Measurements from ENCODE around the gene PRKCA. TPM values are rescaled to one million over a fixed set of nuclear protein-coding genes. Genes with fewer than 3 reads are reported as not detected.

Gene PRKCA
- total RNA-seq, 1 donor from 2014 or later, result 6.3 TPM

DNA sequence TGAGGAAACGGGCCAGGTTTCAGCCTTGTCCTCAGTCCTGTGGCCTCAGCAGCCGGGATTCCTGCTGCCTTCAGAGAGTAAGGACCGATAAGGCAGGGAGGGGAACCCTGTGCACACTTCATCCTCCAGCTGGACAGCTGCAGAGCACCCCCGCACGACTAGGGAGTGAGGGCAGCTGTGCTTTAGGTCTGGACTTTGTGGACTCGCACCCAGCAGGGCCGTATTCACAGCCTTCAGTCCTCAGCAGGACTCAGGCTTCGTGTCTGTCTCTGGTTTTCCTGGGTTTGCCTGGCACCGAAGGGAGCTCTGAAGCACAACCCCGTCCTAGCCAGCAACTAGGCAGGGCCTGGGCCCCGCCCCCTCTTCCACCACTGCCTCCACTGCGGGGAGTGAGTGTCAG lies 486.7 kb downstream of the PRKCA start:
- no peak for DNase-seq (ENCODE audit: low read depth in 2 of 2)

- DNase-seq (ENCODE audit: low read depth in 2 of 2), result no peak
Measured at GRCh38 chr17:66789961-66790437, 487.6 kb downstream of the PRKCA start.

DNA sequence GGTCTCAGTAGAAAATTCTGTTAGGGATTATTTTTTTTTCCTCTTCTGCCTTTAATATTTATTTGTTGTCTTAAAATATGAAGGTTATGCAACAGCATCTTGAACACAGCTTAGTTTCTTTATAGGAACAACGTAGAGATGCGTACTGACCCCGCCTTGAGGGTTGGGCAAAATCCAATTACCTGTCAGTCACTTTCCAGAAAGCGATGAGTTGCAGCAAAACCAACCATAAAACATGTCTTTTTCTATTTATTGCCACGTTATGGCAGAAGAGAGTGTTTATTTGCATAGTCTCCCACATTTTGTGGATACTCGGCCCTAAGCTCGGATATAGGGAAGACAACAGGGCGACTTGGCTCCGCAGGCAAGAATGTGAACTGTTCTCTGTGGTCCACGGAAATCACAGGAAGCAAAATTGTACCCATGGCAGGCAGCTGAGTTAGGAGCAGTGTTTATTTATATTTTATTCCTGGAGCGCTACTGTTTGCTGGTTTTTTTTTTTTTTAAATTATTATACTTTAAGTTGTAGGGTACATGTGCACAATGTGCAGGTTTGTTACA lies 488.2 kb downstream of the PRKCA start:
- DNase-seq (ENCODE audit: low read depth in 2 of 2), result no peak

- DNase-seq (ENCODE audit: low read depth in 2 of 2), result no peak
Measured at GRCh38 chr17:66791347-66791746, 488.9 kb downstream of the PRKCA start.

GRCh38 chr17:66793814-66794213 lies 491.4 kb downstream of the PRKCA start:
- DNase-seq (ENCODE audit: low read depth in 2 of 2), result no peak

GRCh38 chr17:66795486-66795885 lies 493.1 kb downstream of the PRKCA start:
- DNase-seq (ENCODE audit: low read depth in 2 of 2), result no peak

GRCh38 chr17:66799849-66800537 lies 497.6 kb downstream of the PRKCA start:
- no peak for DNase-seq (ENCODE audit: low read depth in 2 of 2)

DNA sequence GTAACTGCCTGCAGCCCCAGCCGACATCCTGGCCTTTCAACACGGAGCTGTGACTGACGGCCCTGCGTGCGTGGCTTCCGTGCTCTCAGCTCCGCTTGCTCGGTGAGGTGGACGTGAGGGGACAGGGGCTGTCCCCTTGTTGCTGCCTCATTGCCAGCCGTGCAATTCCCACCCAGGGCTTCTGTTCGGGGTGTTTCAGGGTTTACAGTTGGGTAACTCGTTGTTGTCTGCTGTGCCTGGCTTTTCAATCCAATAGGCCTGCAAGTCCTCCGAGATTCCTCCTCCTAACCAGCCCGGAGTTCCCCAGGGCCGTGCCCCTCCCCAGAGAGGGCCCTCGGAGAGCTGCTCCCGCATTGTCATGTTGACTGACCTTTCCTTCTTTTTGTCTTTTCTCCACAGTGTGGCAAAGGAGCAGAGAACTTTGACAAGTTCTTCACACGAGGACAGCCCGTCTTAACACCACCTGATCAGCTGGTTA lies 501.1 kb downstream of the PRKCA start:
- DNase-seq (ENCODE audit: low read depth in 2 of 2), result no peak

- DNase-seq (ENCODE audit: low read depth in 2 of 2), result peak; percentile 10 to 72
Measured at GRCh38 chr17:66805567-66805966, 503.2 kb downstream of the PRKCA start.

GRCh38 chr17:66807182-66807581 lies 504.8 kb downstream of the PRKCA start:
- DNase-seq (ENCODE audit: low read depth in 2 of 2), result peak in 1 of 2 donors; percentile 11

DNA sequence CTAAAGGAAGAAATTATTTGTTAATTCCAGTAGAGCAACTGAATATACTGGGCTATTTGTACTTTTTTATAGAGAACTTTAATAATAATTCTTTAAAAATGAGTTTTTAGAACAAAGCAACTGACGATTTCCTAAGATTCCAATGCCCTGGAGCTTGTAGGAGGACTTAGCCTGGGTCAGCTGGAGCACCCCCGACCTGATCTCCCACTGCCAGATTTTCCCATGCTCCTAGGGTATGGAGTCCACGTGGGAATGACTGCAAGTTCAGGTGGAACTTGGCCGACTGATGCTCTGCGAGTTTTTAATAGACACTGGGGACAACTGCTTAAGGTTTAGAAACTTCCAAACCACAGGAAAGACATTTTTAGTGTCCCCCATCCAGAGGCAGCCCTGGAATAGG lies 507.0 kb downstream of the PRKCA start:
- DNase-seq (ENCODE audit: low read depth in 2 of 2), result no peak

- DNase-seq (ENCODE audit: low read depth in 2 of 2), result no peak
Measured at GRCh38 chr17:66810951-66811682, 508.7 kb downstream of the PRKCA start.

- no peak for DNase-seq (ENCODE audit: low read depth in 2 of 2)
Measured at GRCh38 chr17:66811683-66812054, 509.3 kb downstream of the PRKCA start.

GRCh38 chr17:66812571-66812970 lies 510.2 kb downstream of the PRKCA start:
- no peak for DNase-seq (ENCODE audit: low read depth in 2 of 2)

DNA sequence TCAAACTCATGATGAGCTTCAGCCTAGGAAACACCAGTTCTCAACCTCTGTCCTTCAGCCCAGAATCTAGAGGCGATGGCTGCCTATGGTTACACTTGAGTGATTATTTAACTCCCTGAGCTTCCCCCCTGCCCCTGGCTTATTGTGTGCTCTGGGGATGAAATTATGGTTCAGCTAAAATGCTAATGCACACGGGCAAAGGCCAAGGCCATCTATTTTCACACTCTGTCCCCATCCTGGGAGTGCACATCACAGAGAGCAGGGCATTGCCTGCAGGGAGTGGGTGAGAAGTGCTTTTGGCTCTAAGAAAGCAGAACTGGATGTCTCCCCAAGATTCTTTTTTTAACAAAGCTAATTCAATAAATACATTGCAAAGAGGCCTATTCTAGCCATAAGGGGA lies 510.9 kb downstream of the PRKCA start:
- no peak for DNase-seq (ENCODE audit: low read depth in 2 of 2)

DNA sequence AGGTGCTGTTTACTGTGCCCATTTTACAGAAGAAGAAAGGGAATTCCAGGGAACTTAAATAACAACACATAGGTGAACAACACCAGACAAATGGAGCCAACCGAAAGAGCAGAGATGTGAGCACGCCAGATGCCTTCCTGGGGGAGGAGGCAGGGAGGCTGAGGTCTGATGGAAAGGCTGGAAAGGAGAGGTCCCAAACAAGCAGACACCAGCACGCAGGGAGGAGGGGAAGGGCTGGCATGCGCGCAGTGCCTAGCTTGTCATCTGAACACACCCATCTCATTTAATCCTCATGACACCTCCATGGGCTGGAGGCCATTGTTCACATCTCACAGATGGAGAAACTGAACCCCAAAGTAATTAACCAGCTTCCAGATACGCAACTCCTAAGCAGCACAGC lies 511.6 kb downstream of the PRKCA start:
- DNase-seq (ENCODE audit: low read depth in 2 of 2), result no peak

GRCh38 chr17:66814570-66814969 lies 512.2 kb downstream of the PRKCA start:
- no peak for DNase-seq (ENCODE audit: low read depth in 2 of 2)

GRCh38 chr17:66817750-66818149 lies 515.3 kb downstream of the PRKCA start:
- no peak for DNase-seq (ENCODE audit: low read depth in 2 of 2)

DNA sequence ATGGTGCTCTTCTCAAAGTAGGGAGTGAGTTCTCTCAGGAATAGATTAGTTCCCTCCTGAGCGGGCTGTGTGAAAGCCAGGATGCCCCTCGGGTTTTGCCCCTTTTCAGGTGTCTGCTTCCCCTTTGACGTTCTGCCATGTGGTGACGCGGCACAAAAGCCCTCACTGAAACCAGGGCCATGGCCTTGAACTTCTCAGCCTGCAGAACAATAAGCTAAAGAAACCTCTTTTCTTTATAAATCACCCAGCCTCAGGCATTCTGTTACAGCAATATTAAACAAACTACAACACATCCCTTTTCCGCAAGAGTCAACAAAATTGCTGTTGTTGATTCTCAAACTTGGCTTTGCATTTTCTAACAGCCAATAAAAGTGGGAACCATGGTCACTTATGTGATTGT lies 517.1 kb downstream of the PRKCA start:
- no peak for DNase-seq (ENCODE audit: low read depth in 2 of 2)

DNA sequence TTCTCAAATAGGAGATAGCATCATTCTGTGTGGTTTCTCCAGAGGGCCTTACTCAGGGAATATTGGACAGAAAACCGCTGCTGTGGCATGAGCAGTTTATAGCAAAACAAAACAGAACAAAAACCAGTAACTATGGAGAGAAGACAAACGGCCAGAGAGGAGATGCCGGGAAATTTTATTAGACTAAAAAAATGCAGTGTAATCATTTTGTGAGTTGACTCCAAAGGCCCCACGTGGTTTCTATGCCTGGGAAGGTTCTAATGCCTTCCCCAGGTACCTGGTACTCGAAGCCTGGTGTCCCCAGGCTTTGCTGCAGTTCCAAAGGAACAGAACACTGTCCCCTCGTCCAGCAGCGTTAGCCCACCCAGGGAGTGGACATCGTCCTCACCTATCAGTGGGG lies 519.6 kb downstream of the PRKCA start:
- DNase-seq (ENCODE audit: low read depth in 2 of 2), result no peak

DNA sequence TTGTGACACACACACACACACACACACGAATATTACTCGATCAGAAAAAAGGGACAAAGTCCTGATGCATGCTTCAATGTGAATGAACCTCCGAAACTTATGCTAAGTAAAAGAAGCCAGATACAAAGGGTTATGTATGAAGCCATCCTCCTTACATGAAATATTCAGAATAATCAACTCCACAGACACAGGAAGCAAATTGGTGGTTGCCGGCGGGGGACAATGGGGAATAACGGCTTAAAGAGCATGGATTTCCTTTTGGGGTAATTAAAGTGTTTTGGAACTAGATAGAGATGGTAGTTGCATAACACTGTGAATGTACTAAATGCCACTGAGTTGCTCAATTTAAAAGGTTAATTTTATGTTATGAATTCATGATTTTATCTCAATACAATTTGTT lies 524.4 kb downstream of the PRKCA start:
- no peak for DNase-seq (ENCODE audit: low read depth in 2 of 2)

GRCh38 chr17:66829386-66829864 lies 527.0 kb downstream of the PRKCA start:
- DNase-seq (ENCODE audit: low read depth in 2 of 2), result peak; percentile 64 to 78

- DNase-seq (ENCODE audit: low read depth in 2 of 2), result no peak
Measured at GRCh38 chr17:66829883-66830282, 527.5 kb downstream of the PRKCA start.

All from lung microvascular endothelial cell (primary cell).